HG03175 (cell line): ENCODE results near the gene ABHD11.
"Not testable (repeated sequence)": the region's sequence is repeated elsewhere in the genome, so short reads cannot be mapped to it uniquely, and the experiment has no call there.

Experiments used
- ATAC-seq: cut with Tn5 transposase; IDR thresholded peaks from one replicate; pipeline ENCODE4 v1.9.1; 2021; ENCODE audit warnings: mild to moderate bottlenecking, moderate library complexity; ENCODE audit not compliant: unreplicated experiment

The ABHD11 gene

GRCh38 chr7:73719806-73720169 lies 18.8 kb downstream of the ABHD11 start:
- ATAC-seq = peak; percentile 16

- peak; percentile 72 for ATAC-seq
Observed at GRCh38 chr7:73718905-73719805, 19.4 kb downstream of the ABHD11 start, which contains the start of gene STX1A. STX1A (minus strand) TSS chr7:73719669; CDS start chr7:73719631, 38 bp downstream.

GRCh38 chr7:73718438-73718881 lies 20.1 kb downstream of the ABHD11 start:
- ATAC-seq = no peak

GRCh38 chr7:73717991-73718405 lies 20.6 kb downstream of the ABHD11 start:
- ATAC-seq = no peak

GRCh38 chr7:73717025-73717807 lies 21.4 kb downstream of the ABHD11 start:
- no peak for ATAC-seq

GRCh38 chr7:73716318-73716890 lies 22.2 kb downstream of the ABHD11 start:
- no peak for ATAC-seq

GRCh38 chr7:73715648-73716317 lies 22.8 kb downstream of the ABHD11 start:
- no peak for ATAC-seq

GRCh38 chr7:73713319-73713718 lies 25.3 kb downstream of the ABHD11 start:
- not testable (repeated sequence) for ATAC-seq

GRCh38 chr7:73712773-73713172 lies 25.8 kb downstream of the ABHD11 start:
- no peak for ATAC-seq

- ATAC-seq = no peak
Observed at GRCh38 chr7:73708961-73709549, 29.5 kb downstream of the ABHD11 start.

- ATAC-seq = no peak
Observed at GRCh38 chr7:73707045-73707631, 31.5 kb downstream of the ABHD11 start.

GRCh38 chr7:73706126-73707044 lies 32.2 kb downstream of the ABHD11 start:
- ATAC-seq = no peak

GRCh38 chr7:73705551-73705920 lies 33.1 kb downstream of the ABHD11 start:
- no peak for ATAC-seq

- no peak for ATAC-seq
Observed at GRCh38 chr7:73704640-73705550, 33.7 kb downstream of the ABHD11 start.

- no peak for ATAC-seq
Observed at GRCh38 chr7:73703757-73704639, 34.6 kb downstream of the ABHD11 start.

- no peak for ATAC-seq
Observed at GRCh38 chr7:73703225-73703624, 35.4 kb downstream of the ABHD11 start.

GRCh38 chr7:73702665-73703064 lies 35.9 kb downstream of the ABHD11 start:
- ATAC-seq = no peak
